ENCODE measurements around the gene POFUT2.

POFUT2 gene

DNA sequence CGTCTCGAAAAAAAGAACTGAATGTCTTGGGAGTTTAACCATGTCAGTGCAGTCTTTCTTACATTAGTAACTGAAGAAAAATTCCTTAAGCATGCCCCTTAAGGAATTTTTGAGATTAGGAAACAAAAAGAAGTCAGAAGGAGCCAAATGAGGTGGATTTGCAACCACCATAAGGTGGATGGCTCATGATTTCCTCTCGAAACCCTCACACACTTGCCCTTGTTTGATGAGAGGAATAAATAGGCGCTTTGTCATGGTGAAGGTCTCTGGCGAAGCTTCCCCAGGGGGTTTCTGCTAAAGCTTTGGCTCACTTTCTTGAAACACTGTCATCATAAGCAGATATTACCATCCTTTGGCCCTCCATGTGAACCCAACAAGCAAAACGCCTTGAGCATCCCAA is 68.2 kb downstream of the POFUT2 start (continued):
- TF ChIP-seq, protein P1, sequence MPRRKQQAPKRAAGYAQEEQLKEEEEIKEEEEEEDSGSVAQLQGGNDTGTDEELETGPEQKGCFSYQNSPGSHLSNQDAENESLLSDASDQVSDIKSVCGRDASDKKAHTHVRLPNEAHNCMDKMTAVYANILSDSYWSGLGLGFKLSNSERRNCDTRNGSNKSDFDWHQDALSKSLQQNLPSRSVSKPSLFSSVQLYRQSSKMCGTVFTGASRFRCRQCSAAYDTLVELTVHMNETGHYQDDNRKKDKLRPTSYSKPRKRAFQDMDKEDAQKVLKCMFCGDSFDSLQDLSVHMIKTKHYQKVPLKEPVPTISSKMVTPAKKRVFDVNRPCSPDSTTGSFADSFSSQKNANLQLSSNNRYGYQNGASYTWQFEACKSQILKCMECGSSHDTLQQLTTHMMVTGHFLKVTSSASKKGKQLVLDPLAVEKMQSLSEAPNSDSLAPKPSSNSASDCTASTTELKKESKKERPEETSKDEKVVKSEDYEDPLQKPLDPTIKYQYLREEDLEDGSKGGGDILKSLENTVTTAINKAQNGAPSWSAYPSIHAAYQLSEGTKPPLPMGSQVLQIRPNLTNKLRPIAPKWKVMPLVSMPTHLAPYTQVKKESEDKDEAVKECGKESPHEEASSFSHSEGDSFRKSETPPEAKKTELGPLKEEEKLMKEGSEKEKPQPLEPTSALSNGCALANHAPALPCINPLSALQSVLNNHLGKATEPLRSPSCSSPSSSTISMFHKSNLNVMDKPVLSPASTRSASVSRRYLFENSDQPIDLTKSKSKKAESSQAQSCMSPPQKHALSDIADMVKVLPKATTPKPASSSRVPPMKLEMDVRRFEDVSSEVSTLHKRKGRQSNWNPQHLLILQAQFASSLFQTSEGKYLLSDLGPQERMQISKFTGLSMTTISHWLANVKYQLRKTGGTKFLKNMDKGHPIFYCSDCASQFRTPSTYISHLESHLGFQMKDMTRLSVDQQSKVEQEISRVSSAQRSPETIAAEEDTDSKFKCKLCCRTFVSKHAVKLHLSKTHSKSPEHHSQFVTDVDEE (CRISPR knock-in tag; IDR thresholded peaks at IDR 0.05), result no peak
- TF ChIP-seq GLIS3 (CRISPR knock-in tag; IDR thresholded peaks at IDR 0.05), result no peak
- TF ChIP-seq, protein P2, sequence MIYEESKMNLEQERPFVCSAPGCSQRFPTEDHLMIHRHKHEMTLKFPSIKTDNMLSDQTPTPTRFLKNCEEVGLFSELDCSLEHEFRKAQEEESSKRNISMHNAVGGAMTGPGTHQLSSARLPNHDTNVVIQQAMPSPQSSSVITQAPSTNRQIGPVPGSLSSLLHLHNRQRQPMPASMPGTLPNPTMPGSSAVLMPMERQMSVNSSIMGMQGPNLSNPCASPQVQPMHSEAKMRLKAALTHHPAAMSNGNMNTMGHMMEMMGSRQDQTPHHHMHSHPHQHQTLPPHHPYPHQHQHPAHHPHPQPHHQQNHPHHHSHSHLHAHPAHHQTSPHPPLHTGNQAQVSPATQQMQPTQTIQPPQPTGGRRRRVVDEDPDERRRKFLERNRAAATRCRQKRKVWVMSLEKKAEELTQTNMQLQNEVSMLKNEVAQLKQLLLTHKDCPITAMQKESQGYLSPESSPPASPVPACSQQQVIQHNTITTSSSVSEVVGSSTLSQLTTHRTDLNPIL (CRISPR knock-in tag; IDR thresholded peaks at IDR 0.05; ENCODE audit: low read depth), result no peak
- no peak for TF ChIP-seq RARB (CRISPR knock-in tag; IDR thresholded peaks at IDR 0.05)
- TF ChIP-seq ZFP30 (CRISPR knock-in tag; IDR thresholded peaks at IDR 0.05), result no peak

DNA sequence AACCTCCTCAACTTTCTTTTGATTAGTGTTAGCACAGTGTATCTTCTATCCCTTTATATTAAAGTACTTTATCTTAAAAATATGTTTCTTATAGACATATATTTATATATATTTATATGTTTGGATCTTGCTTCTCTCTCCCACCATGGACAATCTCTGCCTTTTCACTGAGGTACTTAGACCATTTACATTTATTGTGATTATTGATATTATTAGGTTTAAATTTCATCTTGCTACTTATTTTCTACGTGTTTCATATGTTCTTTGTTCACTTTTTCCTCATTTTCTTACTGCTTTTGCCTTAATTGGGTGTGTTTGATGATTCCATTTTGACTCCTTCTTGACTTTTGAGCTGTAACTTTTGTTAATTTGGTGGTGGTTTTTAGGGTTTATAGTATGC is 70.7 kb downstream of the POFUT2 start:
- TF ChIP-seq, protein P3, sequence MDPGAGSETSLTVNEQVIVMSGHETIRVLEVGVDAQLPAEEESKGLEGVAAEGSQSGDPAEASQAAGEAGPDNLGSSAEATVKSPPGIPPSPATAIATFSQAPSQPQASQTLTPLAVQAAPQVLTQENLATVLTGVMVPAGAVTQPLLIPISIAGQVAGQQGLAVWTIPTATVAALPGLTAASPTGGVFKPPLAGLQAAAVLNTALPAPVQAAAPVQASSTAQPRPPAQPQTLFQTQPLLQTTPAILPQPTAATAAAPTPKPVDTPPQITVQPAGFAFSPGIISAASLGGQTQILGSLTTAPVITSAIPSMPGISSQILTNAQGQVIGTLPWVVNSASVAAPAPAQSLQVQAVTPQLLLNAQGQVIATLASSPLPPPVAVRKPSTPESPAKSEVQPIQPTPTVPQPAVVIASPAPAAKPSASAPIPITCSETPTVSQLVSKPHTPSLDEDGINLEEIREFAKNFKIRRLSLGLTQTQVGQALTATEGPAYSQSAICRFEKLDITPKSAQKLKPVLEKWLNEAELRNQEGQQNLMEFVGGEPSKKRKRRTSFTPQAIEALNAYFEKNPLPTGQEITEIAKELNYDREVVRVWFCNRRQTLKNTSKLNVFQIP (CRISPR knock-in tag; IDR thresholded peaks at IDR 0.05; ENCODE audit: borderline replicate concordance, low read depth), result no peak
- TF ChIP-seq ISL1 (CRISPR knock-in tag; IDR thresholded peaks at IDR 0.05) (no peak), TCF4 (CRISPR knock-in tag; IDR thresholded peaks at IDR 0.05; ENCODE audit: borderline replicate concordance) (no peak), ESRRG (CRISPR knock-in tag; IDR thresholded peaks at IDR 0.05) (no peak), ZFP30 (CRISPR knock-in tag; IDR thresholded peaks at IDR 0.05) (no peak), ZFP3 (CRISPR knock-in tag; IDR thresholded peaks at IDR 0.05) (no peak), OSR1 (CRISPR knock-in tag; IDR thresholded peaks at IDR 0.05) (no peak), ARNTL (CRISPR knock-in tag; IDR thresholded peaks at IDR 0.05; ENCODE audit: borderline replicate concordance, low read depth) (no peak), ZNF70 (CRISPR knock-in tag; IDR thresholded peaks at IDR 0.05) (no peak), GLIS3 (CRISPR knock-in tag; IDR thresholded peaks at IDR 0.05) (no peak)
- TF ChIP-seq, protein P2 (CRISPR knock-in tag; IDR thresholded peaks at IDR 0.05; ENCODE audit: low read depth), result no peak
- ATAC-seq, result no peak

DNA sequence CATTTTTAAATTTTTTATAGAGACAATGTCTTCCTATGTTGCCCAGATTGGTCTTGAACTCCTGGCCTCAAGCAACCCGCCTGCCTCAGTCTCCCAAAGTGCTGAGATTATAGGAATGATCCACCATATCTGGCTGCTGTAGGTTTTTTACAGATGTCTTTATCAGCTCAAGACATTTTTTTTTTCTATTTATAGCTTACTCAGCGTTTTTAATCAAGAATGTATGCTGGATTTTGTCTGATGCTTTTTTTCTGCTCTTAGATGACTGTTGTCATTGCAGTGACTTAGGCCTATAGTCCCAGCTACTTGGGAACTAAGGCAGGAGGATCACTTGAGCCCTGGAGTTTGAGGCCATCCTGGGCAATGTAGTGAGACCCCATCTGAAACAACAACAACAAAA is 72.5 kb downstream of the POFUT2 start:
- no peak for TF ChIP-seq CSDC2 (CRISPR knock-in tag; IDR thresholded peaks at IDR 0.05)
- TF ChIP-seq TOX (CRISPR knock-in tag; IDR thresholded peaks at IDR 0.05; ENCODE audit: borderline replicate concordance), result no peak
- TF ChIP-seq ZFP30 (CRISPR knock-in tag; IDR thresholded peaks at IDR 0.05), result no peak
- TF ChIP-seq ZNF565 (CRISPR knock-in tag; conservative IDR thresholded peaks at IDR 0.05; ENCODE audit: low read depth), result no peak
- TF ChIP-seq, protein P4, sequence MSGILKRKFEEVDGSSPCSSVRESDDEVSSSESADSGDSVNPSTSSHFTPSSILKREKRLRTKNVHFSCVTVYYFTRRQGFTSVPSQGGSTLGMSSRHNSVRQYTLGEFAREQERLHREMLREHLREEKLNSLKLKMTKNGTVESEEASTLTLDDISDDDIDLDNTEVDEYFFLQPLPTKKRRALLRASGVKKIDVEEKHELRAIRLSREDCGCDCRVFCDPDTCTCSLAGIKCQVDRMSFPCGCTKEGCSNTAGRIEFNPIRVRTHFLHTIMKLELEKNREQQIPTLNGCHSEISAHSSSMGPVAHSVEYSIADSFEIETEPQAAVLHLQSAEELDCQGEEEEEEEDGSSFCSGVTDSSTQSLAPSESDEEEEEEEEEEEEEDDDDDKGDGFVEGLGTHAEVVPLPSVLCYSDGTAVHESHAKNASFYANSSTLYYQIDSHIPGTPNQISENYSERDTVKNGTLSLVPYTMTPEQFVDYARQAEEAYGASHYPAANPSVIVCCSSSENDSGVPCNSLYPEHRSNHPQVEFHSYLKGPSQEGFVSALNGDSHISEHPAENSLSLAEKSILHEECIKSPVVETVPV (CRISPR knock-in tag; IDR thresholded peaks at IDR 0.05), result no peak
- TF ChIP-seq GLIS3 (CRISPR knock-in tag; IDR thresholded peaks at IDR 0.05), result no peak
- TF ChIP-seq, protein P1 (CRISPR knock-in tag; IDR thresholded peaks at IDR 0.05), result no peak
- no peak for TF ChIP-seq OSR1 (CRISPR knock-in tag; IDR thresholded peaks at IDR 0.05)
- TF ChIP-seq ISL1 (CRISPR knock-in tag; IDR thresholded peaks at IDR 0.05), result no peak
- TF ChIP-seq ZC3H10 (CRISPR knock-in tag; IDR thresholded peaks at IDR 0.05), result no peak
- no peak for ATAC-seq
